HAP-1 (cell line): ENCODE results near the gene RCSD1.

Source experiments
- DNase-seq, 2 experiments: peaks; one replicate each; pipeline ENCODE4 v3.0.0-alpha.2; 2016 to 2020; ENCODE audit warnings: low spot score in 2 of 2
- H3K27me3 ChIP-seq: fragments of 250-450 bp; sonication (Bioruptor Pico); 2 replicates; pipeline ENCODE4 v1.5.1; 2020; ENCODE audit warnings: low read depth, mild to moderate bottlenecking, moderate library complexity
- H3K36me3 ChIP-seq: fragments of 250-450 bp; sonication (Bioruptor Pico); replicated peaks from 2 replicates; pipeline ENCODE4 v1.5.1; 2020; ENCODE audit warnings: mild to moderate bottlenecking
- H3K4me1 ChIP-seq: fragments of 250-450 bp; sonication (Bioruptor Pico); 2 replicates; pipeline ENCODE4 v1.5.1; 2020; ENCODE audit warnings: mild to moderate bottlenecking
- H3K4me3 ChIP-seq: fragments of 250-450 bp; sonication (Bioruptor Pico); 2 replicates; pipeline ENCODE4 v1.5.1; 2020; ENCODE audit warnings: mild to moderate bottlenecking, moderate library complexity
- H3K9me3 ChIP-seq: fragments of 250-450 bp; sonication (Bioruptor Pico); 2 replicates; pipeline ENCODE4 v1.5.1; 2020; ENCODE audit warnings: mild to moderate bottlenecking, moderate library complexity
- in situ Hi-C: fragments of 300-500 bp; cut with MboI; formaldehyde crosslinking; loops from 3 replicates; pipeline ENCODE4 v1.14.3; 2020; ENCODE audit warnings: low sequenced_read_pairs, inconsistent platforms, mixed read lengths

RCSD1 gene

GRCh38 chr1:167656657-167657056, 26.6 kb downstream of the RCSD1 start:
- Histone ChIP-seq H3K4me1 (peaks cover 7% of the 10 kb centered on the region), H3K4me3 (no peak overlapping the region), H3K36me3 (no peaks in the 10 kb centered on the region), H3K9me3 (no peaks in the 10 kb centered on the region), H3K27me3 (no peaks in the 10 kb centered on the region)
- in situ Hi-C loops = no loop called here
- no peak for DNase-seq

- in situ Hi-C loops = no loop called here
- Histone ChIP-seq H3K4me3 (no peak overlapping the region), H3K27me3 (no peaks in the 10 kb centered on the region), H3K4me1 (peaks cover 7% of the 10 kb centered on the region), H3K36me3 (no peaks in the 10 kb centered on the region), H3K9me3 (no peaks in the 10 kb centered on the region)
- DNase-seq = peak in 1 of 2 experiments; percentile 6
Observed at GRCh38 chr1:167658574-167659328, 28.7 kb downstream of the RCSD1 start.

- Histone ChIP-seq H3K4me1 (peaks cover 7% of the 10 kb centered on the region), H3K36me3 (no peaks in the 10 kb centered on the region), H3K27me3 (no peaks in the 10 kb centered on the region), H3K4me3 (no peak overlapping the region), H3K9me3 (no peaks in the 10 kb centered on the region)
- in situ Hi-C loops = no loop called here
- DNase-seq = peak; percentile 3 to 56
Observed at GRCh38 chr1:167659450-167659849, 29.4 kb downstream of the RCSD1 start.

- no peaks in the 10 kb centered on the region for H3K27me3 ChIP-seq
- H3K4me1 ChIP-seq = peaks cover 7% of the 10 kb centered on the region
- in situ Hi-C loops = no loop called here
- no peak overlapping the region for H3K4me3 ChIP-seq
- no peaks in the 10 kb centered on the region for H3K9me3 ChIP-seq
- DNase-seq = no peak
- no peaks in the 10 kb centered on the region for H3K36me3 ChIP-seq
Observed at GRCh38 chr1:167659881-167660280, 29.8 kb downstream of the RCSD1 start.

- Histone ChIP-seq H3K9me3 (no peaks in the 10 kb centered on the region), H3K4me1 (peaks cover 7% of the 10 kb centered on the region), H3K4me3 (no peak overlapping the region), H3K27me3 (no peaks in the 10 kb centered on the region), H3K36me3 (no peaks in the 10 kb centered on the region)
- in situ Hi-C loops = no loop called here
- DNase-seq = no peak
Observed at GRCh38 chr1:167661527-167662426, 31.7 kb downstream of the RCSD1 start.

- DNase-seq = no peak
- H3K36me3 ChIP-seq = no peaks in the 10 kb centered on the region
- in situ Hi-C loops = no loop called here
- no peaks in the 10 kb centered on the region for H3K9me3 ChIP-seq
- no peaks in the 10 kb centered on the region for H3K27me3 ChIP-seq
- H3K4me3 ChIP-seq = no peak overlapping the region
- H3K4me1 ChIP-seq = peaks cover 7% of the 10 kb centered on the region
Observed at GRCh38 chr1:167663002-167663772, 33.2 kb downstream of the RCSD1 start.

- Histone ChIP-seq H3K4me3 (no peak overlapping the region), H3K36me3 (no peaks in the 10 kb centered on the region), H3K9me3 (no peaks in the 10 kb centered on the region), H3K4me1 (no peaks in the 10 kb centered on the region), H3K27me3 (no peaks in the 10 kb centered on the region)
- in situ Hi-C loops = no loop called here
- no peak for DNase-seq
Observed at GRCh38 chr1:167665469-167665868, 35.4 kb downstream of the RCSD1 start.

- Histone ChIP-seq H3K4me3 (no peak overlapping the region), H3K36me3 (no peaks in the 10 kb centered on the region), H3K4me1 (no peaks in the 10 kb centered on the region), H3K9me3 (no peaks in the 10 kb centered on the region), H3K27me3 (no peaks in the 10 kb centered on the region)
- DNase-seq = no peak
- in situ Hi-C loops = no loop called here
Observed at GRCh38 chr1:167666416-167666815, 36.4 kb downstream of the RCSD1 start.

GRCh38 chr1:167667536-167667935, 37.5 kb downstream of the RCSD1 start:
- in situ Hi-C loops = no loop called here
- no peaks in the 10 kb centered on the region for H3K4me1 ChIP-seq
- no peaks in the 10 kb centered on the region for H3K36me3 ChIP-seq
- H3K4me3 ChIP-seq = no peak overlapping the region
- DNase-seq = no peak
- H3K9me3 ChIP-seq = no peaks in the 10 kb centered on the region
- H3K27me3 ChIP-seq = no peaks in the 10 kb centered on the region

- DNase-seq = no peak
- no peak overlapping the region for H3K4me3 ChIP-seq
- no peaks in the 10 kb centered on the region for H3K4me1 ChIP-seq
- in situ Hi-C loops = no loop called here
- no peaks in the 10 kb centered on the region for H3K36me3 ChIP-seq
- H3K9me3 ChIP-seq = no peaks in the 10 kb centered on the region
- no peaks in the 10 kb centered on the region for H3K27me3 ChIP-seq
Observed at GRCh38 chr1:167668108-167668507, 38.1 kb downstream of the RCSD1 start.

- Histone ChIP-seq H3K4me1 (no peaks in the 10 kb centered on the region), H3K36me3 (no peaks in the 10 kb centered on the region), H3K4me3 (no peak overlapping the region), H3K9me3 (no peaks in the 10 kb centered on the region), H3K27me3 (no peaks in the 10 kb centered on the region)
- DNase-seq = no peak
- in situ Hi-C loops = no loop called here
Observed at GRCh38 chr1:167669209-167670124, 39.4 kb downstream of the RCSD1 start.

- Histone ChIP-seq H3K4me3 (no peak overlapping the region), H3K36me3 (no peaks in the 10 kb centered on the region), H3K9me3 (no peaks in the 10 kb centered on the region), H3K27me3 (no peaks in the 10 kb centered on the region), H3K4me1 (no peaks in the 10 kb centered on the region)
- in situ Hi-C loops = no loop called here
- no peak for DNase-seq
Observed at GRCh38 chr1:167670563-167670962, 40.5 kb downstream of the RCSD1 start.
